GM23248 (cell line): ENCODE measurements around the gene RWDD2A. TPM values are rescaled to one million over a fixed set of nuclear protein-coding genes. Genes with fewer than 3 reads are reported as not detected.
A peak's percentile ranks its signal among the peaks of the same experiment; 100 is the strongest.

Experiments
- DNase-seq: peaks from one replicate; pipeline ENCODE4 v3.0.0-alpha.2; 2015
- H2AFZ ChIP-seq: fragments of 200-600 bp; sonication (generic); 2 replicates; pipeline ENCODE4 v1.6.1; 2016; ENCODE audit warnings: antibody characterized with exemption
- H3F3A ChIP-seq: fragments of 200-600 bp; sonication (generic); 2 replicates; pipeline ENCODE4 v1.6.1; 2016; ENCODE audit warnings: mild to moderate bottlenecking, antibody characterized with exemption, mixed run types; ENCODE audit not compliant: insufficient read depth
- H3K27ac ChIP-seq: fragments of 200-600 bp; sonication (generic); 2 replicates; pipeline ENCODE4 v1.5.1; 2016; ENCODE audit warnings: mild to moderate bottlenecking
- H3K27me3 ChIP-seq: fragments of 200-600 bp; sonication (generic); replicated peaks from 2 replicates; pipeline ENCODE4 v1.6.1; 2016; ENCODE audit warnings: mild to moderate bottlenecking; ENCODE audit not compliant: insufficient read depth
- H3K36me3 ChIP-seq: fragments of 200-600 bp; sonication (generic); 2 replicates; pipeline ENCODE4 v1.6.1; 2016; ENCODE audit warnings: low read depth, mild to moderate bottlenecking
- H3K4me1 ChIP-seq: fragments of 200-600 bp; sonication (generic); 2 replicates; pipeline ENCODE4 v1.6.1; 2016; ENCODE audit warnings: mild to moderate bottlenecking; ENCODE audit not compliant: insufficient read depth
- H3K4me2 ChIP-seq: fragments of 200-600 bp; sonication (generic); one replicate; pipeline ENCODE4 v1.6.1; 2016; ENCODE audit warnings: mild to moderate bottlenecking; ENCODE audit not compliant: unreplicated experiment
- H3K4me3 ChIP-seq: fragments of 200-600 bp; sonication (generic); 2 replicates; pipeline ENCODE4 v1.5.1; 2016; ENCODE audit warnings: mild to moderate bottlenecking
- H3K79me2 ChIP-seq: fragments of 200-600 bp; sonication (generic); 2 replicates; pipeline ENCODE4 v1.6.1; 2016; ENCODE audit warnings: mild to moderate bottlenecking; ENCODE audit not compliant: insufficient read depth
- H3K9ac ChIP-seq: fragments of 200-600 bp; sonication (generic); 2 replicates; pipeline ENCODE4 v1.6.1; 2016; ENCODE audit warnings: mild to moderate bottlenecking
- H3K9me2 ChIP-seq: fragments of 200-600 bp; sonication (generic); 2 replicates; pipeline ENCODE4 v1.6.1; 2016; ENCODE audit warnings: mixed run types, mild to moderate bottlenecking, moderate library complexity; ENCODE audit not compliant: insufficient read depth
- H3K9me3 ChIP-seq: fragments of 200-600 bp; sonication (generic); one replicate; pipeline ENCODE4 v1.6.1; 2017; ENCODE audit warnings: low read depth
- H4K20me1 ChIP-seq: fragments of 200-600 bp; sonication (generic); 2 replicates; pipeline ENCODE4 v1.6.0; 2016; ENCODE audit not compliant: insufficient read depth
- EZH2 ChIP-seq: fragments of 200-600 bp; sonication (generic); IDR thresholded peaks from 2 replicates; pipeline ENCODE4 v1.6.1; 2018; ENCODE audit warnings: antibody characterized with exemption, mild to moderate bottlenecking; ENCODE audit not compliant: insufficient read depth, poor library complexity, severe bottlenecking
- EZH2phosphoT487 ChIP-seq: fragments of 200-600 bp; sonication (generic); IDR thresholded peaks from 2 replicates; pipeline ENCODE4 v1.6.1; 2018; ENCODE audit warnings: antibody characterized with exemption, moderate library complexity, mild to moderate bottlenecking, low read depth; ENCODE audit not compliant: insufficient read depth
- WGBS, 2 experiments: methylation state at CpG; one replicate each; pipeline ENCODE4 v1.1.6; 2015 to 2017; ENCODE audit warnings: low lambda C conversion rate in 2 of 2, low coverage in 1 of 2; ENCODE audit errors: missing lambda C conversion rate in 2 of 2; 5-methylcytosine and 5-hydroxymethylcytosine counted together
- in situ Hi-C: fragments of 300-500 bp; cut with MboI; formaldehyde crosslinking; loops from 2 replicates; pipeline ENCODE4 v1.15.0; 2020
- polyA plus RNA-seq: library from polyadenylated mRNA; unstranded; fragments of >200 nt; fragmentation: Nextera tagmentation; extraction: Ambion mirVana; gene quantifications from 2 replicates; pipeline ENCODE4 v1.2.1, GENCODE V29; 2016
- total RNA-seq: library from RNA; depleted of rRNA; stranded (reverse); fragments of >200 nt; shearing (Covaris generic); gene quantifications from 2 replicates; pipeline ENCODE4 v1.2.3, GENCODE V29; 2014

The RWDD2A gene
- total and polyA plus RNA-seq, 2 experiments from 2014 or later: 4.4 to 5.5 TPM

DNA sequence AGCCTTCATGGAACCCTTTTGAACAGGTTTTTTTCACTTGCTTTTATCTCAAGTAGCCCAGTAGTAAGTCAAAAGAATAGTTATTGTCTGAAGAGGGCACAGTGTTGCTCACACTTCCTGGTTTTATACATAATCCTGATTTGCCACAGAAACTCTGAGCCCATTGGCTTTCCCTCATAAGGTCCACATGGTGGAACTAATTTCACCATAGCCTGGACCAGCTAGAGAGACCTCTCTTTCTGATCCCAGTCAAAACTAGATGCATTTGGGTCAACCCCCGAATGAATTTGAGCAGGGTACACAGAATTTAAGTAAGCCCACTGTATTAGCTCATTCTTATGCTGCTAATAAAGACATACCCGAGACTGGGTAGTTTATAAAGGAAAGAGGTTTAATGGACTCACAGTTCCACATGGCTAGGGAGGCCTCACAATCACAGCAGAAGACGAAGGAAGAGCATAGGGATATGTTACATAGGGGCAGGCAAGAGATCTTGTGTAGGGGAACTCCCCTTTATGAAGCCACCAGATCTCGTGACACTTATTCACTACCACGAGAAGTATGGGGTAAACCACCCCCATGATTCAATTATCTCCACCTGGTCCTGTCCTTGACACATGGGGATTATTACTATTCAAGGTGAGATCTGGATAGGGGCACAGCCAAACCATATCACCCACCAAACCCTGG, 6.2 kb downstream of the RWDD2A start:
- in situ Hi-C loops: loop anchor here (25.0 kb wide), 1 partner anchor 962 kb away; the partner anchor contains the start of gene IBTK

DNA sequence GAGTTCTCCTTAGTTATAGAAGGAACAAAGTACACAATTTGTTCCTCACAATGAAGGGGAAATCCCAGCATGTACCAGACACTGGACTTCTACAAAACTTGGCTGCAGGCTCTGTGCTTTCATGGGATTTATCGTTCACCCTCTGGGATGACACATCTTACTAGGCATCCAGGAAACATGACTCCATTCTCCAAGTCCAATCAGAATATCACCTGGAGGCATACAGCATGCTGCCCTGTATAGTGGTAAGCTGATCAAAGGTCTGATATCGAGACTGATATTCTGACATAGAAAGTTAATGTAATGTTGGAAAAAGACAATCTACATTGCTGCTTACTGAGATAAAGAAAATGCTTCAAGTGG, 6.7 kb downstream of the RWDD2A start:
- peak; percentile 81 for DNase-seq
- no peaks in the 10 kb centered on the region for H3K9me2 ChIP-seq
- peaks cover 34% of the 10 kb centered on the region for H3K4me1 ChIP-seq
- TF ChIP-seq EZH2 (no peak), EZH2phosphoT487 (no peak)
- H3K79me2 ChIP-seq: no peaks in the 10 kb centered on the region
- in situ Hi-C loops: loop anchor here (25.0 kb wide), 1 partner anchor 963 kb away; the partner anchor contains the start of gene IBTK
- H3K9me3 ChIP-seq: no peaks in the 10 kb centered on the region
- 45 to 46% methylated on average over 2 of the region's 2 CpGs for WGBS, 2 experiments
- no peak overlapping the region for H3K4me3 ChIP-seq
- H3K36me3 ChIP-seq: no peaks in the 10 kb centered on the region; the same call in 1 of the 2 replicates
- H3F3A ChIP-seq: peaks cover 21% of the 10 kb centered on the region; the same call in 1 of the 2 replicates
- no peak overlapping the region for H3K4me2 ChIP-seq
- no peaks in the 10 kb centered on the region for H3K27me3 ChIP-seq
- H3K9ac ChIP-seq: no peak overlapping the region
- no peaks in the 10 kb centered on the region for H4K20me1 ChIP-seq
- H3K27ac ChIP-seq: 0 out of 2 replicates have a peak overlapping the region, but pooled peaks have one; percentile 16
- H2AFZ ChIP-seq: no peak overlapping the region

More for the DNA sequence above, 6.2 kb downstream of the RWDD2A start:
- peak overlapping the region; percentile 49 for H3K4me2 ChIP-seq
- H3K27ac ChIP-seq: peak overlapping the region; percentile 49
- H3K4me1 ChIP-seq: peaks cover 36% of the 10 kb centered on the region
- WGBS, 2 experiments: 96 to 97% methylated on average over 5 of the region's 5 CpGs
- TF ChIP-seq EZH2: no peak
- TF ChIP-seq EZH2phosphoT487: no peak
- no peak for DNase-seq
- 0 out of 2 replicates have a peak overlapping the region, but pooled peaks have one; percentile 5 for H2AFZ ChIP-seq
- no peak overlapping the region for H3K9ac ChIP-seq
- H3K36me3 ChIP-seq: no peaks in the 10 kb centered on the region; the same call in 1 of the 2 replicates
- no peaks in the 10 kb centered on the region for H3K9me3 ChIP-seq
- H3F3A ChIP-seq: peaks cover 21% of the 10 kb centered on the region; the same call in 1 of the 2 replicates
- no peaks in the 10 kb centered on the region for H3K27me3 ChIP-seq
- H3K79me2 ChIP-seq: peaks cover 2% of the 10 kb centered on the region; the same call in 1 of the 2 replicates
- H4K20me1 ChIP-seq: no peaks in the 10 kb centered on the region
- H3K4me3 ChIP-seq: no peak overlapping the region
- H3K9me2 ChIP-seq: no peaks in the 10 kb centered on the region

DNA sequence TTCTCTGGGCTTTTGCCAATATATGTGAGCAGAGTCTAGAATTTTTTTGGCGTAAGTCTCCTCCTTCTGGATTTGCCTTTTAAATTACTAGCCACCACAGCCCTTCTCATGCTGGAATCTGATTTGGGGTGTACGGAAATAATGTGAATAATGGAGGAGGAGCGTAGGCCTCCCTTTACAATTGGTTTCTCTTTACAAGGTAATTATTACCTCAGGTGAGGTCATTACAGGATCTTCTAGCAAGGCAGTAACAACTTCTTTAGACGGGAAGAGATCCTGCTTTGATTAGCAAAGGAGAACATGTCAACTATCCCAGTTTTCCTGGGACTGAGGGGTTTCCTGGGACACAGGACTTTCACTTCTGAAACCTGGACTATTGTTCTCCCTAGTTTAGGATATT, 8.9 kb downstream of the RWDD2A start:
- H3K9me2 ChIP-seq: no peaks in the 10 kb centered on the region
- no peaks in the 10 kb centered on the region for H3K36me3 ChIP-seq
- peaks cover 27% of the 10 kb centered on the region for H3K4me1 ChIP-seq
- no peak overlapping the region for H2AFZ ChIP-seq
- TF ChIP-seq EZH2phosphoT487: no peak
- no peak for TF ChIP-seq EZH2
- no peak overlapping the region for H3K9ac ChIP-seq
- H3K79me2 ChIP-seq: no peaks in the 10 kb centered on the region
- no peak overlapping the region for H3K4me3 ChIP-seq
- no peak overlapping the region for H3K4me2 ChIP-seq
- H3K27me3 ChIP-seq: no peaks in the 10 kb centered on the region
- H3F3A ChIP-seq: peaks cover 21% of the 10 kb centered on the region; the same call in 1 of the 2 replicates
- 83 to 91% methylated on average over 4 of the region's 4 CpGs for WGBS, 2 experiments
- H3K9me3 ChIP-seq: no peaks in the 10 kb centered on the region
- in situ Hi-C loops: no loop called here
- DNase-seq: no peak
- no peak overlapping the region for H3K27ac ChIP-seq
- no peaks in the 10 kb centered on the region for H4K20me1 ChIP-seq

DNA sequence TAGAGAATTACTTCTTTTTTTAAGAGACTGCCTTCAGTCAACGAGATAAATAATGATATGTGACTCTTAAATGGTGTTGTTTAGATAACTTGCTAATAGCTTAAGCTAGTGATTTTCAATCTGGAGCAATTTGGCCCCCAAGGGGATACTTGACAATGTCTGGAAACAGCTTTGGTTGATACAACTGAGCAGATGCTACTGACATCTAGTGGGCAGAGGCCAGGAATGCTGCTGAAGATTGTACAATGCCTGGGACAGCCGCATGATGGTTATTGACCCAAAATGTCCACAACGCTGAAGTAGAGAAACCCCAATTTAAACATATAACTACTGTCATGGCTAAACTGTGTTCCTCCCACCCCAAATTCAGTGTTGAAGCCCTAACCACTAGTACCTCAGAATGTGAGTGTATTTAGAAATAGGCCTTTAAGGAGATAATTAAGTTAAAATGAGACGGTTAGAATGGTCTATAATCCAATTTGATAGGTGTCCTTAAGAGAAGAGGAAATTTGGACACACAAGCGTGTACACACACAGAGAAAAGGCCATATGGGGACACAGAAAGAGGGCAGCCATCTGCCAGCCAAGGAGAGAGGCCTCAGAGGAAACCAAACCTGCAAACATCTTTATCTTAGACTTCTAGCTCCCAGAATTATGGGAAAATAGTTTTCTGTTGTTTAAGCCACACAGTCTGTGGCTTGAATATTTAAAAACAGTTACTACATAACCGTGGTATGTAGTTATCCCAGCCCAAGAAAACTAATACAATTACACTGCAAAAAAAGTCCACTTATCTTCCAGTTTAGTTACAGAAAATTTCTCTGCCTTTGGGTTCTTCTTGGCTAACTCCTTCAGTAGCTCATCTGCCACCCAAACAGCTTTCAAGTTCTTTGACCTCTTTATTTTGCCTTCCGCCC, 22.2 kb downstream of the RWDD2A start:
- Histone ChIP-seq H3K9me3 (no peaks in the 10 kb centered on the region), H3K27me3 (no peaks in the 10 kb centered on the region)

More for the DNA sequence above, 22.2 kb downstream of the RWDD2A start:
- Histone ChIP-seq H3K4me1 (peaks cover 10% of the 10 kb centered on the region), H3K27ac (peak overlapping the region; percentile 45), H4K20me1 (no peaks in the 10 kb centered on the region), H3K79me2 (no peaks in the 10 kb centered on the region), H3K9me2 (no peaks in the 10 kb centered on the region), H3F3A (0 out of 2 replicates have a peak, but pooled peaks cover 8% of the 10 kb centered on the region), H3K4me2 (no peak overlapping the region), H2AFZ (peak overlapping the region; percentile 73), H3K36me3 (no peaks in the 10 kb centered on the region), H3K9ac (peak overlapping the region; percentile 41), H3K4me3 (no peak overlapping the region)
- 23 to 28% methylated on average over 7 of the region's 7 CpGs for WGBS, 2 experiments
- DNase-seq: peak; percentile 86
- in situ Hi-C loops: no loop called here
- TF ChIP-seq EZH2phosphoT487: no peak
- no peak for TF ChIP-seq EZH2
